ENCODE data around the gene LTF.
"Not testable (repeated sequence)": the region's sequence is repeated elsewhere in the genome, so short reads cannot be mapped to it uniquely, and the experiment has no call there.

Gene LTF

GRCh38 chr3:46498916-46499519, 34.3 kb upstream of the LTF start:
- Histone ChIP-seq H3K79me2 (ENCODE audit: control insufficient read depth, insufficient read depth, low read length) (no peaks in the 10 kb centered on the region), H4K8ac (ENCODE audit: low read depth, low read length) (no peak overlapping the region), H3K4me2 (ENCODE audit: low read length) (no peak overlapping the region), H3K79me1 (ENCODE audit: low read length) (no peaks in the 10 kb centered on the region), H3K27ac (ENCODE audit: low read depth, low read length) (no peak overlapping the region), H3K4me1 (ENCODE audit: control insufficient read depth, low read depth, low read length) (peaks cover 3% of the 10 kb centered on the region), H3K18ac (ENCODE audit: low read length) (no peak overlapping the region), H3K56ac (ENCODE audit: low read length) (no peak overlapping the region), H3K36me3 (ENCODE audit: control insufficient read depth, insufficient read depth, low read length) (no peaks in the 10 kb centered on the region), H3K9ac (ENCODE audit: low read length) (no peak overlapping the region), H2BK15ac (replicated peaks; ENCODE audit: low read depth) (no peak overlapping the region), H3K4ac (ENCODE audit: low read depth, low read length) (no peak overlapping the region), H2BK120ac (ENCODE audit: low read depth, low read length) (no peak overlapping the region), H2AK5ac (ENCODE audit: low read length) (no peak overlapping the region), H4K5ac (ENCODE audit: low read length) (no peak overlapping the region), H3K27me3 (ENCODE audit: insufficient read depth, low read length, poor library complexity) (no peaks in the 10 kb centered on the region), H3K23ac (ENCODE audit: low read length) (no peak overlapping the region), H2BK5ac (ENCODE audit: low read length) (no peak overlapping the region), H3K4me3 (ENCODE audit: low read length) (no peak overlapping the region)
- no CpG with 5 or more reads among the region's 6 CpGs for WGBS (ENCODE audit: extremely low coverage, insufficient coverage, low lambda C conversion rate)
- DNase-seq, result no peak

GRCh38 chr3:46497556-46498265, 33.0 kb upstream of the LTF start, which contains the start of gene RTP3:
RTP3 (plus strand) TSS chr3:46497976; CDS start chr3:46498063, 87 bp downstream.
- H3K79me1 ChIP-seq (ENCODE audit: low read length), result no peaks in the 10 kb centered on the region
- no peak within 1 kb of the TSS for H2BK120ac ChIP-seq (ENCODE audit: low read depth, low read length)
- no peak within 1 kb of the TSS for H2BK15ac ChIP-seq (replicated peaks; ENCODE audit: low read depth)
- no peak within 1 kb of the TSS for H4K5ac ChIP-seq (ENCODE audit: low read length)
- no peak within 1 kb of the TSS for H4K8ac ChIP-seq (ENCODE audit: low read depth, low read length)
- no peak within 1 kb of the TSS for H3K23ac ChIP-seq (ENCODE audit: low read length)
- peak within 1 kb of the TSS; percentile 30 for H2AK5ac ChIP-seq (ENCODE audit: low read length)
- peak within 1 kb of the TSS; percentile 75 for H3K56ac ChIP-seq (ENCODE audit: low read length)
- H3K4me3 ChIP-seq (ENCODE audit: low read length), result no peak within 1 kb of the TSS
- H3K27ac ChIP-seq (ENCODE audit: low read depth, low read length), result no peak within 1 kb of the TSS
- H3K4ac ChIP-seq (ENCODE audit: low read depth, low read length), result peak within 1 kb of the TSS; percentile 1
- no peaks in the 10 kb centered on the region for H3K79me2 ChIP-seq (ENCODE audit: control insufficient read depth, insufficient read depth, low read length)
- no peaks in the 10 kb centered on the region for H3K36me3 ChIP-seq (ENCODE audit: control insufficient read depth, insufficient read depth, low read length)
- no peak within 1 kb of the TSS for H2BK5ac ChIP-seq (ENCODE audit: low read length)
- H3K27me3 ChIP-seq (ENCODE audit: insufficient read depth, low read length, poor library complexity), result no peaks in the 10 kb centered on the region
- no peak within 1 kb of the TSS for H3K9ac ChIP-seq (ENCODE audit: low read length)
- peak within 1 kb of the TSS; percentile 10 for H3K18ac ChIP-seq (ENCODE audit: low read length)
- peaks cover 3% of the 10 kb centered on the region for H3K4me1 ChIP-seq (ENCODE audit: control insufficient read depth, low read depth, low read length)
- no peak for DNase-seq
- WGBS (ENCODE audit: extremely low coverage, insufficient coverage, low lambda C conversion rate), result no CpG with 5 or more reads among the region's 9 CpGs
- no peak within 1 kb of the TSS for H3K4me2 ChIP-seq (ENCODE audit: low read length)

- Histone ChIP-seq H3K36me3 (ENCODE audit: control insufficient read depth, insufficient read depth, low read length) (no peaks in the 10 kb centered on the region), H3K4me3 (ENCODE audit: low read length) (no peak overlapping the region)
Measured at GRCh38 chr3:46496746-46497555, 32.2 kb upstream of the LTF start.

GRCh38 chr3:46495901-46496456, 31.3 kb upstream of the LTF start:
- Histone ChIP-seq H3K4me2 (ENCODE audit: low read length) (no peak overlapping the region), H4K5ac (ENCODE audit: low read length) (no peak overlapping the region), H3K79me2 (ENCODE audit: control insufficient read depth, insufficient read depth, low read length) (no peaks in the 10 kb centered on the region), H2BK15ac (replicated peaks; ENCODE audit: low read depth) (peak overlapping the region; percentile 1), H3K9ac (ENCODE audit: low read length) (no peak overlapping the region), H3K23ac (ENCODE audit: low read length) (no peak overlapping the region), H3K4me3 (ENCODE audit: low read length) (no peak overlapping the region), H3K27me3 (ENCODE audit: insufficient read depth, low read length, poor library complexity) (no peaks in the 10 kb centered on the region), H3K36me3 (ENCODE audit: control insufficient read depth, insufficient read depth, low read length) (no peaks in the 10 kb centered on the region), H3K27ac (ENCODE audit: low read depth, low read length) (peak overlapping the region; percentile 69), H3K4me1 (ENCODE audit: control insufficient read depth, low read depth, low read length) (peaks cover 3% of the 10 kb centered on the region), H2BK5ac (ENCODE audit: low read length) (peak overlapping the region; percentile 19), H2BK120ac (ENCODE audit: low read depth, low read length) (no peak overlapping the region), H2AK5ac (ENCODE audit: low read length) (no peak overlapping the region), H3K56ac (ENCODE audit: low read length) (peak overlapping the region; percentile 0), H3K79me1 (ENCODE audit: low read length) (no peaks in the 10 kb centered on the region), H3K4ac (ENCODE audit: low read depth, low read length) (no peak overlapping the region), H4K8ac (ENCODE audit: low read depth, low read length) (no peak overlapping the region), H3K18ac (ENCODE audit: low read length) (peak overlapping the region; percentile 32)
- WGBS (ENCODE audit: extremely low coverage, insufficient coverage, low lambda C conversion rate), result no CpG with 5 or more reads among the region's 5 CpGs
- DNase-seq, result peak; percentile 64

More at GRCh38 chr3:46496746-46497555, 32.2 kb upstream of the LTF start:
- WGBS (ENCODE audit: extremely low coverage, insufficient coverage, low lambda C conversion rate), result no CpG with 5 or more reads among the region's 9 CpGs
- Histone ChIP-seq H3K9ac (ENCODE audit: low read length) (no peak overlapping the region), H3K23ac (ENCODE audit: low read length) (no peak overlapping the region), H4K8ac (ENCODE audit: low read depth, low read length) (no peak overlapping the region), H2BK15ac (replicated peaks; ENCODE audit: low read depth) (no peak overlapping the region), H4K5ac (ENCODE audit: low read length) (no peak overlapping the region), H2BK5ac (ENCODE audit: low read length) (no peak overlapping the region), H3K79me1 (ENCODE audit: low read length) (no peaks in the 10 kb centered on the region), H3K27me3 (ENCODE audit: insufficient read depth, low read length, poor library complexity) (no peaks in the 10 kb centered on the region), H3K4me2 (ENCODE audit: low read length) (no peak overlapping the region), H3K79me2 (ENCODE audit: control insufficient read depth, insufficient read depth, low read length) (no peaks in the 10 kb centered on the region), H3K56ac (ENCODE audit: low read length) (peak overlapping the region; percentile 75), H3K4me1 (ENCODE audit: control insufficient read depth, low read depth, low read length) (peaks cover 3% of the 10 kb centered on the region), H3K18ac (ENCODE audit: low read length) (no peak overlapping the region), H3K27ac (ENCODE audit: low read depth, low read length) (no peak overlapping the region), H3K4ac (ENCODE audit: low read depth, low read length) (peak overlapping the region; percentile 1), H2BK120ac (ENCODE audit: low read depth, low read length) (no peak overlapping the region), H2AK5ac (ENCODE audit: low read length) (peak overlapping the region; percentile 30)
- peak; percentile 64 for DNase-seq

- not testable (repeated sequence) for H3K27me3 ChIP-seq (ENCODE audit: insufficient read depth, low read length, poor library complexity); H3K4ac ChIP-seq (ENCODE audit: low read depth, low read length); H3K79me1 ChIP-seq (ENCODE audit: low read length); H3K4me1 ChIP-seq (ENCODE audit: control insufficient read depth, low read depth, low read length); H3K18ac ChIP-seq (ENCODE audit: low read length); H3K27ac ChIP-seq (ENCODE audit: low read depth, low read length); H2AK5ac ChIP-seq (ENCODE audit: low read length); H2BK15ac ChIP-seq (replicated peaks; ENCODE audit: low read depth); H4K8ac ChIP-seq (ENCODE audit: low read depth, low read length); H3K79me2 ChIP-seq (ENCODE audit: control insufficient read depth, insufficient read depth, low read length); H4K5ac ChIP-seq (ENCODE audit: low read length); H2BK5ac ChIP-seq (ENCODE audit: low read length); H3K56ac ChIP-seq (ENCODE audit: low read length); DNase-seq; H3K4me3 ChIP-seq (ENCODE audit: low read length); H2BK120ac ChIP-seq (ENCODE audit: low read depth, low read length); H3K4me2 ChIP-seq (ENCODE audit: low read length); H3K9ac ChIP-seq (ENCODE audit: low read length); H3K36me3 ChIP-seq (ENCODE audit: control insufficient read depth, insufficient read depth, low read length); H3K23ac ChIP-seq (ENCODE audit: low read length)
- no CpG with 5 or more reads among the region's 33 CpGs for WGBS (ENCODE audit: extremely low coverage, insufficient coverage, low lambda C conversion rate)
Measured at GRCh38 chr3:46494491-46494890, 29.8 kb upstream of the LTF start.

Data from mesendoderm (in vitro differentiated cells).